ENCODE results near the gene ADCY3.
"Not testable (repeated sequence)": the region's sequence is repeated elsewhere in the genome, so short reads cannot be mapped to it uniquely, and the experiment has no call there.

Gene ADCY3

GRCh38 chr2:24852026-24852425 is 68.0 kb downstream of the ADCY3 start:
- DNase-seq (ENCODE audit: low read depth in 2 of 2, low spot score in 1 of 2) = no peak

DNA sequence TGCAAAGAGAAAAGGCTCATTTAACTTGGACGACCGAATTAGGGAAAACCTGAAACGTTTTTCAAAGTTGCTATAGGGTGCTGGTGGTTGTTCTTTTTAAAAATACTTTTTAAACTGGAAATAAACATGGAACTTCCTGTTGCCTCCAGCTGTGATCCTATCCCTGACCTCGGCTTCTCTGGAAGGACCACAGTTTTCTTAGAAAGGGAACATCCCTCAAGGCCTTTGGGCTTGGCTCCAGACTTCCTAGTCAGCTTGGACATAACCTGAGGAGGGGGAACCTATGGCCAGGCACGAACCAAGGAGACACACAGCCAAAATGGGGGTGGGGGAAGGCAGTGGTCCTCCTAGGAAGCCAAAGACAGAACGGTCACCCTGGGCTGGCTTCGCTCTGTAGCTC is 69.1 kb downstream of the ADCY3 start:
- no peak for DNase-seq (ENCODE audit: low read depth in 2 of 2, low spot score in 1 of 2)

DNA sequence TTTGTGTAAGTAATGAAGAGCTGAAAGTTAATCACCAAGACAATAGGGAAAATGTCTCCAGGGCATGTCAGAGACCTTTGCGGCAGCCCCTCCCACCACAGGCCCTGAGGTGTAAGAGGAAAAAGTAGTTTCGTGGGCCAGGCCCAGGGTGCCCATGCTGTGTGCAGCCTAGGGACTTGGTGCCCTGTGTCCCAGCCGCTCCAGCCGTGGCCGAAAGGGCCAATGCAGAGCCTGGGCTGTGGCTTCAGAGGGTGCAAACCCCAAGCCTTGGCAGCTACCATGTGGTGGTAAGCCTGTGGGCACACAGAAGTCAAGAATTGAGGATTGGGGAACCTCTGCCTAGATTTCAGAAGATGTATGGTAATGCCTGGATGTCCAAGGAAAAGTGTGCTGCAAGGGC is 74.3 kb downstream of the ADCY3 start:
- DNase-seq (ENCODE audit: low read depth in 2 of 2, low spot score in 1 of 2) = no peak

- no peak for DNase-seq (ENCODE audit: low read depth in 2 of 2, low spot score in 1 of 2)
These were observed 75.9 kb downstream of the ADCY3 start for GRCh38 chr2:24844023-24844685.

- no peak for DNase-seq (ENCODE audit: low read depth in 2 of 2, low spot score in 1 of 2)
These were observed 76.6 kb downstream of the ADCY3 start for GRCh38 chr2:24843330-24843860.

GRCh38 chr2:24842081-24843050 is 77.7 kb downstream of the ADCY3 start:
- DNase-seq (ENCODE audit: low read depth in 2 of 2, low spot score in 1 of 2) = no peak

DNA sequence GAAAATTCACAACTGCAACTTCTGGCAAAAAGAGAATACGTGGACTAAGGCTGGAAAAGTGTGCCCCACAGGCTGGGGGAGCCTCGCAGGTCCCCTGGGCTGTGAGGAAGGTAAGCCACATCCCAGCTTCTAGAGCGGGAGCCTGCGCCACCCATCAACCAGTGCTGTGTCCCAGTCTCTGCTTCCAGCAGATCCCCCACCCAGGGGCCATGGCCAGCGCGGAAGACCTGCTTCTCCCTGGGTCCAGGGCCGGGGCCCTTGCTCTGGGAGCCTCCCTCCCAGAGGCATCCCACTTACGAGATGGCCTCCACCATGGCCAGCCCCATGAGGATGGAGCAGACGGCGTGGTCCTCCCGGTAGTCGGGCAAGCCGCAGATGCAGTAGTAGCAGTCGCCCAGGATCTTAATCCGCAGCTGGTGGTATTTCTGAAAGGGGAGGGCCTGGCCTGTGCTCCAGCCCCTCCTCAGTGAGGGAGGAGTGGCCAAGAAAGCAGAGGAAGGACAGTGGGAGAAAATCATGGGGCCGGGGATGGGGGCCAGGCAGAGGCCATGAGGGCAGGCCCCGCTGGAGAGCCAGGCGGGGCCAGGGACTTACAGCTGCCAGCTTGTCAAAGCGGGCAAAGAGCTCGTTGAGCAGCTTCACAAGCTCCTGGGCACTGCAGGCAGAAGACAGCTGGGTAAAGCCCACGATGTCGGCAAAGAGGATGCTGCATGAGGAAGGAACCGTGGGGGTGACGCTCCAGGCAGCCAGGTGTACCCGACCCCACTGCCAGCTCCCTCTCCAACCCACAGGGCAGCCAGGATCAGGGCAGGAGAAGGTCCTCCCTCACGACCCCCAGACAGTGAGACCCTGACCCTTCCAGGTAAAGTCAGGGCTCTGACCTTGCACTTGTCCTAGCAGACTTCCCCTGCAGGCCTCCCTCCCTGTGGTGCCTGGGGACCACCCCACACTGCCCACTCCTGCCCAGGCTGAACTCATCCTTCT is 78.8 kb downstream of the ADCY3 start:
- DNase-seq (ENCODE audit: low read depth in 2 of 2, low spot score in 1 of 2) = no peak

- DNase-seq (ENCODE audit: low read depth in 2 of 2, low spot score in 1 of 2) = no peak
These were observed 79.7 kb downstream of the ADCY3 start for GRCh38 chr2:24840164-24840869.

DNA sequence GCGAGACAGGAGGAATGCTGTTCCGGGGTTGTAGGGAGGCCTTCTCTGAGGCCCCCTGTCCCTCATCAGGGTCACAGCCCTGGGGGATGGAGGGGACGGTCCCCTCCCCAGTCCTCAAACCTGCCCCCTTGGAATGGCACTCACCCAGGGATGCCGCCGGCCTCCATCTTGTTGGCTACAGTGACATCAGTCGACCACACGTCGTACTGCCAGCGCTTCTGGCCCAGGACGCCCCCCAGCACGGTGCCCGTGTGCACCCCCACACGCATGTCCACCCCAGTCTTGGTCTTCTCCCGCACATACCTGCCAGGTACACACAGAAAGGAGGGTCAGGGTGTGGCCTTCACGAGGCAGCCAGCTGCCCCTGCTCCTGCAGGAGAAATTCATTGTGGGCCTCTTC is 80.3 kb downstream of the ADCY3 start:
- no peak for DNase-seq (ENCODE audit: low read depth in 2 of 2, low spot score in 1 of 2)

DNA sequence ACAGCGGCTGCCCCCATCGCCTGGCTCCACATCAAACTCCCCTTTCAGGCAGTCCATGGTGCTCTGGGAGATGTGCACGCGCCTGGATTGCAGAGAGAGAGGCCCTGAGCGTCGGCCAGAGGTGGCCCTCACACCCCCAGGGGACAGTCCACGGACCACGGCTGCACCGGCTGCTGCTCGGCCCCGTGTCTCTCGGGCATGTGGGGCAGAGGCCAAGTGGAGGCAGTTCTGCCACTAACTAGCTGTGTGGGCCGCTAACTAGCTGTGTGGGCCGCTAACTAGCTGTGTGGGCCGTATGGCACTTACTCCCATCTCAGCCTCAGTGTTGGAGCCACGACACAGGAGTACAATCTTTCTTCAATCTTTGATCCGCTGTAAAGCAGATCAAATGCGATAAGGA is 81.5 kb downstream of the ADCY3 start:
- no peak for DNase-seq (ENCODE audit: low read depth in 2 of 2, low spot score in 1 of 2)

DNA sequence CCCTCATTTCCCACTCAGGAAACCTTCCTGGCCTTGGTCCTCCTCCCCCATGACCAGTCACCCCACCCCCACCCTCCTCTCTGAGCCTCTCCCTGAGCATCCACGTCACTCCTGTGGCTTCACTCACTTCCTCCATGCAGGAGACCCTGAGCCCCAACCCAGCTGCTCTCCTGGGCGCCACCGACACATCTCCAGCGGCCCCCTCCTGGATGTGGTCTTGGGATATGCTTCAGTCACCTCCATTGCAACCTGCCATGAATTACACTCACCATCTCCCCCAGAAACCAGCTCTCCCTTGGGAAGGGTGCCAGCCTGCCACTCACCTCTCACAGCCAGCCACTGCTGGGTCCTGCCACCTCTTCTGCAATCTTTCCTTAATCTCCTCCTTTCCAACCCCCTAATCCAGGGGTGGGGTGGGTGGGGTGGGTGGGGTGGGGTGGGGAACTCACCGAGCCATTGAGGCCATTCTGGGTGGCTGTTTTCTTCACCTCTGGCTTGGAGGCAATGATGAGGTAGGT is 82.0 kb downstream of the ADCY3 start:
- DNase-seq (ENCODE audit: low read depth in 2 of 2, low spot score in 1 of 2) = no peak

- no peak for DNase-seq (ENCODE audit: low read depth in 2 of 2, low spot score in 1 of 2)
These were observed 83.3 kb downstream of the ADCY3 start for GRCh38 chr2:24836706-24837105.

DNA sequence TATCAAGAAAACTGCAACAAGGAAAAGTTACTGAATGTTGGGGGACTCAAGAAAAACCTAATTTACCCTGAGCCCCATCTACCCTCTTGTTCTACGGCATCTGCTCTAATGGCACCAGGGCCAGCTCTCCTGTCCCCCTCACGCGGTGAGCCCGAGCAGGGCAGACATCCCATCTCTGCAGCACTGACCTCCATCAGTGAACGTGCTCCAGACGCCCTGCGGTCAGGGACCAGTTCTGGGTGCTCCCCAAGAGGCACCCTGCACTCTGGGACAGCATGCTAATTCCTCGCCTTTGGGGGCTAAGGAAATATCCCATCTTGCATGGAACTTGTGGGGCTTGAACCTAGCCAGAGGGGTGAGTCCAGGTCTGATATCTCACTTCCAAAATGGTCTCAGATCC is 83.8 kb downstream of the ADCY3 start:
- no peak for DNase-seq (ENCODE audit: low read depth in 2 of 2, low spot score in 1 of 2)

DNA sequence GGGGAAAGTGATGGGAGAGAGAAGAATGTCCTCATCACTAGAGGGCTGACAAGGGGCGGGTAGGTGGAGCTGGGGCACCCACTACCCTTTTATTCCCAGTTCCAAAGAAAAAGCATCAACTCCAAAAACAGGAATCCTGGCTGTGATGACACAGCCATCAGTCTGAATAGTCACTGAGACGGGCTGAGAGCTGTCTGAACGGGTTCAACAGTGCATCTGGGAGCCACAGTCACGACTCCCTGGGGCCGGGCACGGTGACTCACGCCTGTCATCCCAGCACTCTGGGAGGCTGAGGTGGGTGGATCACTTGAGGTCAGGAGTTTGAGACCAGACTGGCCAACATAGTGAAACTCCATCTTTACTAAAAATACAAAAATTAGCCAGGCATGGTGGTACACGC is 84.6 kb downstream of the ADCY3 start:
- not testable (repeated sequence) for DNase-seq (ENCODE audit: low read depth in 2 of 2, low spot score in 1 of 2)

- DNase-seq (ENCODE audit: low read depth in 2 of 2, low spot score in 1 of 2) = no peak
These were observed 85.2 kb downstream of the ADCY3 start for GRCh38 chr2:24834733-24835395.

- DNase-seq (ENCODE audit: low read depth in 2 of 2, low spot score in 1 of 2) = no peak
These were observed 86.0 kb downstream of the ADCY3 start for GRCh38 chr2:24833821-24834732.

- DNase-seq (ENCODE audit: low read depth in 2 of 2, low spot score in 1 of 2) = no peak
These were observed 86.9 kb downstream of the ADCY3 start for GRCh38 chr2:24832931-24833701.

DNA sequence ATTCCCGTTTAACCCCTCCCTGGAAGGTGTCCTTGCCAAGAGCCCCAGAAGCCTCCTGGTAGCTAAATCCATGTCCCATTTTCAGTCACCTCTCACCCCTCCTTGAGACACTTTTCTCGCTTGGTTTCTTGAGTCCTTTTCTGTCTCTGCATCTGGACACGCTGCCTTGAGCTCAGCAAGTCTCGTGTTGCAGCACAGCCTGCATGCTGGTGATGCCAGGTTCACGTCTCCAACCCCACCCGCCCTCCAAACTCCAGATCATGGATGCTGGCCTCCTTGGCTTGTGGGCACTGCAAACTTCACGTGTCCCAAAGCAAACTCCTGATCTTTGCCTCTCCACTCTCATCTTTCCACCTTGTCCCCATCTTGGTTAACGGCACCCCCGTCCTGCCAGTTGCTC is 87.5 kb downstream of the ADCY3 start:
- no peak for DNase-seq (ENCODE audit: low read depth in 2 of 2, low spot score in 1 of 2)

Data from stimulated activated CD8-positive, alpha-beta memory T cell treated with anti-CD3 and anti-CD28 coated beads, Interleukin-4, amount 100 ng/mL, for 4 hours (primary cell).